ENCODE data around the gene GKAP1.

DNA sequence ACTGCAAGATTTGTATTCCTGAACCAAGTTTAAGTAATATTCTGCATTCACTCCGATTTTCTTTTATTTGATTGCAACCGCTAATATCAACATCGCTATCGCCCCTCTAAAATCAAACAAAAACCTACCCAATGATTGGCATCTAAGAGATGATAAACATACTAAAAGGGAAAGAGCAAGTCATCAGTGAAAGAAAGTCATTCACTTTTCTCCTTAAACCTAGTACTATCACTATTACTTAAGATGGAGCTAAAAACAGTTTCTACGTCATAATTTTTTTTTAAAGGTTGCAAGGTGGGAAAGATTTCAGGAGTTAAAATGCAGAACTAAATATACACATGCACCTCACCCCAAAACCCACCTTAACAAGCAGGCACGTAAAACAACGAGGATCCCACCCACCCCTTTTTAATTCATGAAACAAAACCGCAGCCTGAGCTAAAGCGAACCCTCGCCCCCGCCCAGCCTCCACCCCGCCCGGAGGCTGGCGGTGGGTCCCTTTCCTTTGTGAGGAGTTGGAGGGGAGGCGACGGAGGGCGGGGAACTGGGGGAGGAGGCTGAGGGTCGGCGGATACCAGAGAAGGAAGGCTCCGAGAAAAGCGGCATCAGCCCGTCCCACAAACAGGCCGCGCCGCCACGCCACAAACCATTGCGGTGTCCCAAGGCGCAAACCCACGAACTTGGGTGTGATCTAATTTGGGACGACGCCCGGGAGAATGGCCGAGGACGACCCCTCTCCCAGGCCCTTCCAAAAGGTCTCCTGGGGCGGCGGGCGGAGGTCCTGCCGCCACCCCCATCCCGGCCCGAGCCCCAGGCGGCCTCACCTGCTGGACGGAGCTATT, 110.7 kb downstream of the GKAP1 start:
- TF ChIP-seq, protein P1, sequence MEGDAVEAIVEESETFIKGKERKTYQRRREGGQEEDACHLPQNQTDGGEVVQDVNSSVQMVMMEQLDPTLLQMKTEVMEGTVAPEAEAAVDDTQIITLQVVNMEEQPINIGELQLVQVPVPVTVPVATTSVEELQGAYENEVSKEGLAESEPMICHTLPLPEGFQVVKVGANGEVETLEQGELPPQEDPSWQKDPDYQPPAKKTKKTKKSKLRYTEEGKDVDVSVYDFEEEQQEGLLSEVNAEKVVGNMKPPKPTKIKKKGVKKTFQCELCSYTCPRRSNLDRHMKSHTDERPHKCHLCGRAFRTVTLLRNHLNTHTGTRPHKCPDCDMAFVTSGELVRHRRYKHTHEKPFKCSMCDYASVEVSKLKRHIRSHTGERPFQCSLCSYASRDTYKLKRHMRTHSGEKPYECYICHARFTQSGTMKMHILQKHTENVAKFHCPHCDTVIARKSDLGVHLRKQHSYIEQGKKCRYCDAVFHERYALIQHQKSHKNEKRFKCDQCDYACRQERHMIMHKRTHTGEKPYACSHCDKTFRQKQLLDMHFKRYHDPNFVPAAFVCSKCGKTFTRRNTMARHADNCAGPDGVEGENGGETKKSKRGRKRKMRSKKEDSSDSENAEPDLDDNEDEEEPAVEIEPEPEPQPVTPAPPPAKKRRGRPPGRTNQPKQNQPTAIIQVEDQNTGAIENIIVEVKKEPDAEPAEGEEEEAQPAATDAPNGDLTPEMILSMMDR (IDR thresholded peaks at IDR 0.05), result no peak
- TF ChIP-seq POLR2A (IDR thresholded peaks at IDR 0.05), result no peak
